RWPE2 (cell line): ENCODE measurements around the gene RNF217.

Experiments used
- ATAC-seq: fragments of 200-7000 bp; cut with Tn5 transposase; 3 replicates; pipeline ENCODE4 v1.9.1; 2021; ENCODE audit warnings: low read depth
- DNase-seq: peaks from one replicate; pipeline ENCODE4 v3.0.0-alpha.2; 2020; ENCODE audit warnings: low spot score
- H3K27ac ChIP-seq: fragments of 450-650 bp; 2 replicates; pipeline ENCODE4 v1.5.1; 2017; ENCODE audit warnings: mild to moderate bottlenecking; ENCODE audit not compliant: poor library complexity, severe bottlenecking
- H3K27me3 ChIP-seq: fragments of 250-450 bp; sonication (Bioruptor Pico); 2 replicates; pipeline ENCODE4 v1.5.1; 2021; ENCODE audit warnings: mild to moderate bottlenecking, moderate library complexity; ENCODE audit not compliant: insufficient read depth, poor library complexity, severe bottlenecking
- H3K36me3 ChIP-seq: fragments of 250-450 bp; sonication (Bioruptor Pico); 2 replicates; pipeline ENCODE4 v1.5.1; 2020; ENCODE audit warnings: low read depth, mild to moderate bottlenecking, moderate library complexity
- H3K4me1 ChIP-seq: fragments of 250-450 bp; sonication (Bioruptor Pico); 2 replicates; pipeline ENCODE4 v1.5.1; 2021; ENCODE audit warnings: mild to moderate bottlenecking, moderate library complexity; ENCODE audit not compliant: insufficient read depth, poor library complexity, severe bottlenecking
- H3K4me3 ChIP-seq: fragments of 250-450 bp; sonication (Bioruptor Pico); 2 replicates; pipeline ENCODE4 v1.5.1; 2021; ENCODE audit warnings: mild to moderate bottlenecking, moderate library complexity; ENCODE audit not compliant: severe bottlenecking
- H3K9me3 ChIP-seq: fragments of 250-450 bp; sonication (Bioruptor Pico); 2 replicates; pipeline ENCODE4 v1.5.1; 2021; ENCODE audit warnings: mild to moderate bottlenecking, moderate library complexity; ENCODE audit not compliant: severe bottlenecking
- CTCF ChIP-seq: fragments of 450-650 bp; IDR thresholded peaks from one replicate; pipeline ENCODE4 v1.5.1; 2017; ENCODE audit warnings: mild to moderate bottlenecking, moderate library complexity; ENCODE audit not compliant: poor library complexity, severe bottlenecking

RNF217 gene

GRCh38 chr6:125112934-125113333, 150.7 kb downstream of the RNF217 start:
- ATAC-seq (no peak), DNase-seq (no peak)
- Histone ChIP-seq H3K36me3 (no peaks in the 10 kb centered on the region), H3K27me3 (no peaks in the 10 kb centered on the region), H3K4me3 (no peak overlapping the region), H3K27ac (no peak overlapping the region), H3K9me3 (peaks cover 17% of the 10 kb centered on the region), H3K4me1 (no peaks in the 10 kb centered on the region)
- TF ChIP-seq CTCF: no peak

DNA sequence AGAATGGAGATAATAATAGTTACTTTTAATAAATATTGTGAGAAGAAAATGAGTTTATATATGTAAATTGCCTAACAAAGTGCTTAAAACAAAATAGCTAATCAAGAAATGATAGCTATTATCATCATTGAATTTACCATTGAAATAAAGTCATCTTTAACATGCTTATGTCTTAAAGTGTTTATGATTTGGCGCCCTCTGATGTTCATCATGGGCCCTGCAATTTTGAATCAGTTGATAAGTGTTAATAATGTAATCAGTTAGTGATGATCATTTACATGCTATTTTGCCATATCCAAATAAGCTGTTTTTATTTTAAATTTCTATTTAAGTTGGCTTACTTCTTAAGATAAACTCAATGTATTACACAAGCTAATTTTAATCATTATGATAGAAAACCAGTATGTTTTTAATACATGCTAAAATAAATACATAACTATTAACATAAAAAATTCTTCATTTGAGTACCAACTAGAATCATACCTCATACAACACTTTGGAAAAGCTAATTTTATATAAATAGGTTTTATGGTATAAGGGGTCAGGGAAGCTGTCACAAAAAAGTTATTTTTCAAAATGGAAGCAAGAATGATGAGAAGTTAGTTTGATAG, 152.1 kb downstream of the RNF217 start:
- H3K36me3 ChIP-seq: no peaks in the 10 kb centered on the region
- peaks cover 17% of the 10 kb centered on the region for H3K9me3 ChIP-seq
- peak; percentile 93 for TF ChIP-seq CTCF
- H3K27ac ChIP-seq: no peak overlapping the region
- DNase-seq (no peak), ATAC-seq (no peak)
- H3K4me1 ChIP-seq: no peaks in the 10 kb centered on the region
- no peak overlapping the region for H3K4me3 ChIP-seq
- H3K27me3 ChIP-seq: no peaks in the 10 kb centered on the region

GRCh38 chr6:125116170-125116569, 153.9 kb downstream of the RNF217 start:
- DNase-seq (no peak), ATAC-seq (no peak)
- Histone ChIP-seq H3K36me3 (no peaks in the 10 kb centered on the region), H3K4me1 (no peaks in the 10 kb centered on the region), H3K27me3 (no peaks in the 10 kb centered on the region), H3K27ac (no peak overlapping the region), H3K9me3 (peaks cover 4% of the 10 kb centered on the region), H3K4me3 (no peak overlapping the region)
- no peak for TF ChIP-seq CTCF

DNA sequence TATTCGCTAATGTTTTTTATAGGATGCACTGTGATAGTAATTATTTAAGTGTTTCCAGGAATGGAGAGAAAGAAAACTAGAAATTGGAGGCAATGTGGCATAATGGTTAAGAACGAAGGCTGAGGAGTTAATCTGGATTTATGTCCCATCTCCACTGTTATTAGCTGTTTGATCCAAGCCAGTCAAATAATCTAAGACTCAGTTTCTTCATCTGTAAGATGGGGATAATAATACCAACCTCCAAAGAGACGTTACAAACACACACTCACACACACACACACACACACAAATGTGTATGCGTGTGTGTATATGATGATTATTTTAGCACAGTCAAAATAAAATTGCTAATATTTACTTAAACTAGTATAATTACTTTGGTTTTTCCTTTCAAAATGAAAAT, 154.5 kb downstream of the RNF217 start:
- no peaks in the 10 kb centered on the region for H3K36me3 ChIP-seq
- H3K27ac ChIP-seq: no peak overlapping the region
- H3K9me3 ChIP-seq: no peaks in the 10 kb centered on the region
- H3K4me3 ChIP-seq: no peak overlapping the region
- H3K27me3 ChIP-seq: no peaks in the 10 kb centered on the region
- DNase-seq (no peak), ATAC-seq (no peak)
- TF ChIP-seq CTCF: no peak
- H3K4me1 ChIP-seq: no peaks in the 10 kb centered on the region

DNA sequence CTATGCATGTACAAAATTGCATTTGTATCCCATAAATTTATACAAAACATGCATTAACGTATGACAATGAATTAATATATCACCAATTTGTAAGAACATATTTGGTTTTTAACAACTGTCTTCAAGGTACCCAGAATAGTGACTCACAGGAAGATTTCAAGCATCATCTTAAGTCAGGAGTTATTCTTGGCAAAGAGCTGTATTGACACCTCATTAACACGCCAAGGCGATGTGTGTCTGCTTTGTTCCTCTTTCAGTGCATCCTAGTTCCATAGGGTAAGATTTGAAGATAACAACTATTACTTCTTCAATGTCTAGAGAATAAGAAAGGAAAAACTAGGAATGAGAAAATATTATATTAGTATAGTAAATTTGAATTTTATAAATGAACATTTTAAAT, 155.6 kb downstream of the RNF217 start:
- H3K36me3 ChIP-seq: no peaks in the 10 kb centered on the region
- no peaks in the 10 kb centered on the region for H3K9me3 ChIP-seq
- H3K4me3 ChIP-seq: no peak overlapping the region
- no peaks in the 10 kb centered on the region for H3K27me3 ChIP-seq
- no peak for TF ChIP-seq CTCF
- peak; percentile 58; the same call in 2 of the 3 replicates for ATAC-seq
- no peak overlapping the region for H3K27ac ChIP-seq
- no peaks in the 10 kb centered on the region for H3K4me1 ChIP-seq
- no peak for DNase-seq
